DLD1 (cell line): ENCODE results near the gene ZNF30.
"Not testable (repeated sequence)": the region's sequence is repeated elsewhere in the genome, so short reads cannot be mapped to it uniquely, and the experiment has no call there.

Experiments used
- in situ Hi-C: cut with HindIII; loops from 2 replicates; pipeline ENCODE4 v1.10.0; 2017; ENCODE audit warnings: low sequenced_read_pairs

The ZNF30 gene

GRCh38 chr19:34926685-34927375 lies at the start of gene ZNF30:
ZNF30 (plus strand) TSS chr19:34926903; CDS start chr19:34929948, 3,045 bp downstream.
- in situ Hi-C loops, result no loop called here

GRCh38 chr19:34879563-34879962 lies 47.1 kb upstream of the ZNF30 start:
- in situ Hi-C loops, result no loop called here

DNA sequence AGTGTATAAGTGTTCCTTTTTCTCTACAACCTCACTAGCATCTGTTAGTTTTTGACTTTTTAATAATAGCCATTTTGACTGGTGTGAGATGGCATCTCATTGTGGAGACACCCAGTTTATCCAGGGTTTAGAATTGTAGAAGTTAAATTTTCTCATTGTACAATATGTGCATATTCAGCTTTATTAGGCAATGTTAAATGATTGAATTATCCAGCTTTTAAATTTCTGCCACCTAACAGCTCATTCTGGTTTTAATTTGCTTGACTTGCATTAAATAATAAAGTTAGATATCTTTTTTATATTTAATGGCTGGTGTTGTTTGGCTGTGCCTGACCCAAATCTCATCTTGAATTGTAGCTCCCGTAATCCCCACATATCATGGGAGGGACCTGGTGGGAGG lies 46.7 kb upstream of the ZNF30 start:
- in situ Hi-C loops, result no loop called here

GRCh38 chr19:34881982-34882381 lies 44.7 kb upstream of the ZNF30 start:
- in situ Hi-C loops, result no loop called here

GRCh38 chr19:34888091-34888490 lies 38.6 kb upstream of the ZNF30 start:
- in situ Hi-C loops, result no loop called here

DNA sequence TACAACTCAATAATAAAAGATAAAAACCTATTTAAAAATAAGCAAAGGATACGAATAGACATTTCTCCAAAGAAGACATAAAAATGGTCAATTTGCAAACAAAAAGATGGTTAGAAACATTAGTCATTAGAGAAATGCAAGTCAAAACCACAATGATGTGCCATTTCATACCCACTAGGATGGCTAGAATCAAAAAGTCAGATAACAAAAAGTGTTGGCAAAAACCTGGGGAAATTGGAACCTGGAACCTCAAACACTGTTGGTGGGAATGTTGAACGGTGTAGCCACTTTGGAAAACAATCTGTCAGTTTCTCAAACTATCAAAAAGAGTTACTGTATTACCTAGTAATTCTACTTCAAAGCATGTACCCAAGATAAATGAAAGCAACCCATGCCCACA lies 26.5 kb upstream of the ZNF30 start:
- in situ Hi-C loops, result loop anchor here (10.0 kb wide), 1 partner anchor 75 kb away; no protein-coding TSS in a partner anchor

DNA sequence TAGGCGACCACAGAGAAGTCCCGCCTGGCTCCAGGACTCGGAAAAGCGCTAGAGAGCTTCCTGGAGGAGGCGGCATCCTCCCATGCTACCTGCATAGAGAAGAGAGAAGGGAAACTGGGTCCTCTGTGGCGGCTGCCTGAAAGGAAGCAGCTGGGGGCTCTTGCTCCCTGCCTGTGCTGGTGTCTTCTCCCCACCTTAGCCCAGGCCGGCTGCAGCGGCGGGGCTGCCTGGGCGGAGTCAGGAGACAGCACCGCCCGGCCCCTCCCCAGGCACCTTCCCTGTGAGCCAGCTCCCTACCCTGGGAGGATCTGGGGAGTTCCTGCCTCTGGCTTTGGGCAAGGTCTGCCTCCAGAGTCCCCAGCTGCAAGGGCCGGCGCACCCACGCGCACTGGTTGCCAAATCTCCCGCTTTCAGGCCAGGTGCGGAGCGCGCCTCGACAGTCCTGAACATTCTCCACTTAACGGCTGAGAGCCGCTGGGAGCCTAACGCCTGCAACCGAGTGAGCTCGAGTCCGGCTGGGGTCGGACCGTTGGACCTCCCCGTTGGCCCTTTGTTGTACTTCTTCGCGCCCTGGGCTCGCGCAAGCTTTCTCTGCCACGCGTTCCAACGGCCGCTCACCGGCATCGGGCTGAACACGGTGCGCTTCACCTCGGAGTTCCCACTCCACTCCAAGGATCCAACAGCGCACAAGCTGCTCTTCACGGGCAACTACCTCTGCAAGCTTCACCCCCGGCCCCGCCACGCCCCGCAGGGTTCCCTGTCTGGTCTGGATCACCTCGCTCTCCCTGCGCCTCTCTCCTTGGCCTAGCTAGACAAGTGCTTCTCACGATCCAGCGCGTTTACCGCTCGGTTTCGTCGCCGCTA lies 21.8 kb upstream of the ZNF30 start:
- in situ Hi-C loops, result loop anchor here (10.0 kb wide), 1 partner anchor 70 kb away; no protein-coding TSS in a partner anchor

GRCh38 chr19:34910770-34911169 lies 15.9 kb upstream of the ZNF30 start:
- in situ Hi-C loops, result no loop called here

DNA sequence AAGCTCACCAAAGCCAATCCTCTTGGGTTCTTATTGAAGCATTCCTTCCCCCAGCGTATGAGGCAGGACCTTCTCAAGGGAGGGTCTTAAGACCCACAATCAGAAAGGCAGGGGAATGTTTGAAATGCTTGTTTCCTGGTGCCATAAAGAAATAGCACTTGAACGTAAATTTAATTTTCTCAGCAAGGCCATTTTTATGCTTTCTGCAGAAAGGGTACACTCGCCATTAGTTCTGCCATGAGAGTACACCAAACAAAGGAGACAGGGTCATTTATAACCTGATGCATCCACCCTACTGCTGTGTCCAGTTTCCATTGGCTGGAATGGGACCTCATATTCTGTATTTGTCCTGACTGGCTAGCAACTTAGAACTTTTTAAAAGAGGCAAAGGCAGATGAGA lies 9.6 kb upstream of the ZNF30 start:
- in situ Hi-C loops, result not testable (repeated sequence)

DNA sequence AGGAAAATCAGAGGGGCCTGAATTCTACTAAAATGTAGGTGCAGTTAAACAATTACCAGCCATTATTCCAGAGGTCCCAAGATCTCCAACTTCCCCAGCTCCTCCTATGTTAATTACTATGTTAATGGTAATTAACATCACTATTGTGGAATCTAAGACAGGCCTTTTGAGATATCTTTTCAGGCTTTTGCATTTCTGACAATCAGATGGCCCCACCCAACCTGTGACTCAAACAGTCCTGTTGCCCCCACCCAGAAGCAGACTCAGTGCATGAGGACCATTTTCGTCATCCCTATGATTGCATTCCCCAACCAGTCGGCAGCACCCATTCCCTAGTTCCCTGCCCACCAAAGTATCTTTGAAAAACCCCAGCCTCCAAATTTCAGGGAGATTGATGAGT lies 8.5 kb upstream of the ZNF30 start:
- in situ Hi-C loops, result no loop called here

DNA sequence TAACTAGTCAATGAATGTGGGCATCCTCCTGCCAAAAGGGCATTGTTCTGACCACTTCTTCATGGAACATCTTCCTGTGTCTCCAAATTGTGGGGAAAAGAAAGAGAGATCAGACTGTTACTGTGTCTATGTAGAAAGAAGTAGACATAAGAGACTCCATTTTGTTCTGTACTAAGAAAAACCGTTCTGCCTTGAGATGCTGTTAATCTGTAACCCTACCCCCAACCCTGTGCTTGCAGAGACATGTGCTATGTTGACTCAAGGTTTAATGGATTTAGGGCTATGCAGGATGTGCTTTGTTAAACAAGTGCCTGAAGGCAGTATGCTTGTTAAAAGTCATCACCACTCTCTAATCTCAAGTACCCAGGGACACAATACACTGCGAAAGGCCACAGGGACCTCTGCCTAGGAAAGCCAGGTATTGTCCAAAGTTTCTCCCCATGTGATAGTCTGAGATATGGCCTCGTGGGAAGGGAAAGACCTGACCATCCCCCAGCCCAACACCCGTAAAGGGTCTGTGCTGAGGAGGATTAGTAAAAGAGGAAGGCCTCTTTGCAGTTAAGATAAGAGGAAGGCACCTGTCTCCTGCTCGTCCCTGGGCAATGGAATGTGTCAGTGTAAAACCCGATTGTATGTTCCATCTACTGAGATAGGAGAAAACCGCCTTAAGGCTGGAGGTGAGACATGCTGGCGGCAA lies 6.5 kb upstream of the ZNF30 start:
- in situ Hi-C loops, result not testable (repeated sequence)

DNA sequence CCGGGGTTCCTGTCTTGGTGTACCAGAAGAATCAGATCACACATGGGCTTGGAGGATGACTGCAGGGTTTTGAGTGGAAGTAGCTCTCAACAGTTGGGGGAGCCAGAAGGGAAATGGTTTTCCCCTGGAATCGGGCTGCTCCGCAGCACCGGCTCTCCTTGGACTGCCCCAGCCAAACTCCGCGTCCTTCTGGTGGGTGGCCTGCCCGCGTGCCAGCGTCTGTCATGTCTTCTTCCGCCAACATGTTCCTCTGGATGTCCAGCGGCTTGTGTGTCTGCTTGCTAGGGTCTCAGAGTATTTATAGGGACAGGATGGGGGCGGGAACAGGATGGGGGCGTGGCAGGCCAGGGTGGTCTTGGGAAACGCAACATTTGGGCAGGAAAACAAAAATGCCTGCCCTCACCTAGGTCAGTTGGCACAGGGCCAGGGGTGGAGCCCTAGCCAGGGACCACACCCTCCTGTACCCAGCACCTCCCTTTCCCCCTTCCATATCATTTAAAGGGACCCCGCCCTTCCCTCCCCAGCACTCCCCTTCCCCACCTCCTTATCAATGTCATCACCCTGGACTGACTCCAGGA lies 1.3 kb upstream of the ZNF30 start:
- in situ Hi-C loops, result no loop called here

- in situ Hi-C loops, result no loop called here
Observed at GRCh38 chr19:34926361-34926684, 380 bp upstream of the ZNF30 start.

GRCh38 chr19:34932494-34932893 lies 5.8 kb downstream of the ZNF30 start:
- in situ Hi-C loops, result no loop called here

DNA sequence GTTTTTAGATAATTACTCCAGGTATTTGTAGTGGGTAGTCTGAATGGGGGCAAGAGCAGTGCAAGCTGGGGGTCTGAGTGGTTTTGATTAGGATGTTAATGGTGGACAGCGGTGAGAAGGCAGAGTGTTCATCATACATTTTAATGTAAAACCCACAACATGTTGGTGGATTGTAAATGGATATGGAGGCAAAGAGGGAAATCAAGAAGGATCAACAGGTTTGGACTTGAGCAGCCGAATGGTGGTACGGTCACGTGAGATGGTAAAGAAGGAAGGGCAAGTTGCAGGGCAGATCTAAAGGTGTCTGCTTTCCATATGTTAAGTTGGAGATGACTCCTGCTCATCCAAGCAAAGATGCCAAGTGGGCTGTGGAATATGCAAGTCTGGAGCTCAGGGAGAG lies 9.5 kb downstream of the ZNF30 start:
- in situ Hi-C loops, result no loop called here

DNA sequence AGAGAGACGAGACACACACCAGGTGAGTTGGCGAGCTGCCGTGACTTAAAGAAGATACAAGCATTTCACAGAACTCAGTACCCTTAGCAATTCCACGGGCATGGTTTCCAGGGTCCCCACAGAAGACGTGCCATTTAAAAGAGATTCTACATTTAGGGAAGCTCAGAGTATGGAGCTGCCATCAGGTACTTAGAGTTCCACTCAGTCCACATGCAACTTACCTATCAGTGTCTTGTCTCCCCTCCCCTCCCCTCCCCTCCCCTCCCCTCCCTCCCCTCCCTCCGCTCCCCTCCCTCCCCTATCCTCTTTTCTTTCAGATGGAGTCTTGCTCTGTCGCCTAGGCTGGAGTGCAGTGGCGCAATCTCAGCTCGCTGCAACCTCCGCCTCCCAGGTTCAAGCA lies 12.2 kb downstream of the ZNF30 start:
- in situ Hi-C loops, result no loop called here

DNA sequence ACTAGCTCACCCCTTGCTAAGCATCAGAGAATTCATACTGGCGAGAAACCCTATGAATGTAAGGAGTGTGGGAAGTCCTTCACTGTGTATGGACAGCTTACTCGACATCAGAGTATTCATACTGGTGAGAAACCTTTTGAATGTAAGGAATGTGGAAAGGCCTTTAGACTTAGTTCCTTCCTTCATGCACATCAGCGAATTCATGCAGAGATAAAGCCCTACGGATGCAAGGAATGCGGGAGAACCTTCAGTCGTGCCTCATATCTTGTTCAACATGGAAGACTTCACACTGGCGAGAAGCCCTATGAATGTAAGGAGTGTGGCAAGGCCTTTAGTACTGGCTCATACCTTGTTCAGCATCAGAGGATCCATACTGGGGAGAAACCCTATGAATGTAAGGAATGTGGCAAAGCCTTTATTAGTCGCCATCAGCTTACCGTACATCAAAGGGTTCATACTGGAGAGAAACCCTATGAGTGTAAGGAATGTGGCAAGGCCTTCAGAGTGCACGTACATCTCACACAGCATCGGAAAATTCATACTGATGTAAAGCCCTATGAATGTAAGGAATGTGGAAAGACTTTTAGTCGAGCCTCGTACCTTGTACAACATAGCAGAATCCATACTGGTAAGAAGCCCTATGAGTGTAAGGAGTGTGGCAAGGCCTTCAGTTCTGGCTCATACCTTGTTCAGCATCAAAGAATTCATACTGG lies 17.3 kb downstream of the ZNF30 start:
- in situ Hi-C loops, result no loop called here

DNA sequence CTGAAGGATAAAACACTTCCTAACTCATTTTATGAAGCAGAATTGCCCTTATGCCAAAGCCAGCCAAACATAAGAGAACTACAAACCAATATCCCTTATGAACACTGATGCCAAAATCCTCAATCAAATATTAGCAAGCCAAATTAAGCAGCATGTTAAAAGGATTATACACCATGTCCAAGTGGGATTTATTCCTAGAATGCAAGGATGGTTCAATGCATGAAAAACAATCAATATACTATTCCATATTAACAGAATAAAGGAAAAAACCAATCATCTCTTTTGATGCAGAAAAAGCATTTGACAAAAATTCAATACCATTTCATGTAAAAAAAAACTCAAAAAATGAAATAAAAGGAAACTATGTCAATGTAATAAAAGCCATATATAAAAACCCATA lies 26.4 kb downstream of the ZNF30 start:
- in situ Hi-C loops, result no loop called here

DNA sequence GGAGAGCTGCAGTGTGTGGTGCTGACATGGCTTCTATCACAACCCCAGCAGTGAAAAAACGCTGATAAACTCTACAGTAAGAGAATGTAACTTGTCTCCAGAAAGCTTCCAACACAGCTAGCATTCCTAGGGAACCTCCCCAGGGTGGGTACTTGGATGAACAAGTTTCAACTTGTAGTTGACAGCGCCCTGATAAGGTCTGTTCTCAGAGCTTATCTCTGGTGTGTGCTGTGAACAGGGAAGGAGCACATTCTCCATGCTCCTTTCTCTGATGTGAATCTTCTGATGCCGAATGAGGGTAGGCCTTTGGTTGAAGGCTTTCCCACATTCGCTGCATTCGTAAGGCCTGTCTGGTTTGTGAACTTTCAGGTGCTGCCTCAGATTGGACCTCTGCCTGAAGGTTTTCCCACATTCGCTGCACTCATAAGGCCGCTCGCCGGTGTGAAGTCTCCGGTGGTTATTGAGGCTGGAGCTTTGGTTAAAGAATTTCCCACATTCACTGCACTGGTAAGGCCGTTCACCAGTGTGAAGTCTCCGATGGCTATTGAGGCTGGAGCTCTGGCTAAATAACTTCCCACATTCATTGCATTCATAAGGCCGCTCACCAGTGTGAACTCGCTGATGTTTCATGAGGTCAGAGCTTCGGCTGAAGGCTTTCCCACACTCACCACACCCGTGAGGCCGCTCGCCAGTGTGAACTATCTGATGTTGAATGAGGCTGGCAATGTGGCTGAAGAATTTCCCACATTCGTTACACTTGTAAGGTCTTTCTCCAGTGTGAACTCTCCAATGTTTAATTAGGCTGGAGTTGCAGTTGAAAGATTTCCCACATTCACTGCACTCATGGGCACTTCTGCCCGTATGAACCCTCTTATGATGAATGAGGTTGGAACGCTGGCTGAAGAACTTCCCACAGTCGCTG lies 31.4 kb downstream of the ZNF30 start:
- in situ Hi-C loops, result no loop called here

GRCh38 chr19:34959021-34959420 lies 32.3 kb downstream of the ZNF30 start:
- in situ Hi-C loops, result no loop called here
